ENCODE data around the gene MYO18B.

DNA sequence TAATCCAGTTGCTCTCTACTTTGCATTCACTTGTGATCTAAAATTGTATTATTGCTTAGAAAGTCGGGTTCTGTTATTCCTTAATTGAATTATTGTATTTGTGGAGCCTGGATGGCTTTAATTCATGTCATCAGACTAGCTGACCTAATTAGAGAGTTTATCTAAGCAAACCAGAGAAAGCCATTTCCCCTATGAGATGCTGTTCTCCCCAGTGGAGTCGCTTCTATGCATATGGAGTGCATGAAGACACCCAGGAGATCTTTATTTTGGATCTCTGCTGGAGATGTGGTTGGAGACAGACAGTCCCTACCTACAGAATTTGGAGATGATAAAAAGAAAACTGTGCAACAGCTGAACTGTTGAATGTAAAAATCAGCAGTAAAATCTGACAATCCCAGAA, 45.2 kb upstream of the MYO18B start:
- TF ChIP-seq POLR2AphosphoS5 (IDR thresholded peaks at IDR 0.05; ENCODE audit: low read depth, low read length) (no peak), SIN3A (IDR thresholded peaks at IDR 0.05; ENCODE audit: borderline replicate concordance, insufficient read depth, low read length) (no peak)
- TF ChIP-seq, protein P1, sequence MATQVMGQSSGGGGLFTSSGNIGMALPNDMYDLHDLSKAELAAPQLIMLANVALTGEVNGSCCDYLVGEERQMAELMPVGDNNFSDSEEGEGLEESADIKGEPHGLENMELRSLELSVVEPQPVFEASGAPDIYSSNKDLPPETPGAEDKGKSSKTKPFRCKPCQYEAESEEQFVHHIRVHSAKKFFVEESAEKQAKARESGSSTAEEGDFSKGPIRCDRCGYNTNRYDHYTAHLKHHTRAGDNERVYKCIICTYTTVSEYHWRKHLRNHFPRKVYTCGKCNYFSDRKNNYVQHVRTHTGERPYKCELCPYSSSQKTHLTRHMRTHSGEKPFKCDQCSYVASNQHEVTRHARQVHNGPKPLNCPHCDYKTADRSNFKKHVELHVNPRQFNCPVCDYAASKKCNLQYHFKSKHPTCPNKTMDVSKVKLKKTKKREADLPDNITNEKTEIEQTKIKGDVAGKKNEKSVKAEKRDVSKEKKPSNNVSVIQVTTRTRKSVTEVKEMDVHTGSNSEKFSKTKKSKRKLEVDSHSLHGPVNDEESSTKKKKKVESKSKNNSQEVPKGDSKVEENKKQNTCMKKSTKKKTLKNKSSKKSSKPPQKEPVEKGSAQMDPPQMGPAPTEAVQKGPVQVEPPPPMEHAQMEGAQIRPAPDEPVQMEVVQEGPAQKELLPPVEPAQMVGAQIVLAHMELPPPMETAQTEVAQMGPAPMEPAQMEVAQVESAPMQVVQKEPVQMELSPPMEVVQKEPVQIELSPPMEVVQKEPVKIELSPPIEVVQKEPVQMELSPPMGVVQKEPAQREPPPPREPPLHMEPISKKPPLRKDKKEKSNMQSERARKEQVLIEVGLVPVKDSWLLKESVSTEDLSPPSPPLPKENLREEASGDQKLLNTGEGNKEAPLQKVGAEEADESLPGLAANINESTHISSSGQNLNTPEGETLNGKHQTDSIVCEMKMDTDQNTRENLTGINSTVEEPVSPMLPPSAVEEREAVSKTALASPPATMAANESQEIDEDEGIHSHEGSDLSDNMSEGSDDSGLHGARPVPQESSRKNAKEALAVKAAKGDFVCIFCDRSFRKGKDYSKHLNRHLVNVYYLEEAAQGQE (IDR thresholded peaks at IDR 0.05; ENCODE audit: insufficient read depth in 1 of 2, low read depth in 2 of 2, low read length in 2 of 2): no peak

Data from PFSK-1 (cell line).